Measurements from ENCODE around the gene FEM1B.

Gene FEM1B

GRCh38 chr15:68336516-68336915, 59.0 kb downstream of the FEM1B start:
- Histone ChIP-seq H3K9ac (ENCODE audit: low read depth, low read length) (no peak overlapping the region), H3K36me3 (ENCODE audit: control insufficient read depth, insufficient read depth, low read length) (no peaks in the 10 kb centered on the region), H3K9me3 (ENCODE audit: control insufficient read depth, insufficient read depth, low read length) (no peaks in the 10 kb centered on the region), H3K4me1 (ENCODE audit: control insufficient read depth, insufficient read depth, low read length) (no peaks in the 10 kb centered on the region), H3K27me3 (ENCODE audit: control insufficient read depth, insufficient read depth, low read length) (peaks cover under 1% of the 10 kb centered on the region), H3K4me3 (ENCODE audit: low read depth, low read length) (no peak overlapping the region)

DNA sequence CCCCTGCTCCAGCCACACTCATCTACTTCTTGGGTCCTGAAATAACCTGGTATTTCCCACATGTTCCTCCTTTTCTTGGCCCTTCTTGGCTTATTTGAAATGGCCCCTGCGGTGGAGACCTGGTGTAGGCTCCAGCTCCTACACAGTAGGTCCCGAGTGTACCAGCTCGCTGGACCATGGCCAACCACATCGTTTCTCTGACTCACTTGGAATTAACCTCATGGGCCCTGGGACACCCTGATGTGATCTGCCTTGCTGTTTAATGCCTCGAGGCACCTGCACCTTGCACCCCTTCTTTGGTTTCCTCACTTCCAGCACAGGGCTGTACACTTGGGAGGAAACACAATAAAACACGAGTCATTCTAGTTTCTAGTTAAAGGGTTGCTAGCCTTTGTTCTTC, 60.3 kb downstream of the FEM1B start:
- Histone ChIP-seq H3K36me3 (ENCODE audit: control insufficient read depth, insufficient read depth, low read length) (no peaks in the 10 kb centered on the region), H3K4me3 (ENCODE audit: low read depth, low read length) (no peak overlapping the region), H3K4me1 (ENCODE audit: control insufficient read depth, insufficient read depth, low read length) (no peaks in the 10 kb centered on the region)

GRCh38 chr15:68339481-68339880, 61.9 kb downstream of the FEM1B start:
- Histone ChIP-seq H3K27me3 (ENCODE audit: control insufficient read depth, insufficient read depth, low read length) (no peaks in the 10 kb centered on the region), H3K36me3 (ENCODE audit: control insufficient read depth, insufficient read depth, low read length) (no peaks in the 10 kb centered on the region), H3K4me1 (ENCODE audit: control insufficient read depth, insufficient read depth, low read length) (no peaks in the 10 kb centered on the region), H3K9me3 (ENCODE audit: control insufficient read depth, insufficient read depth, low read length) (no peaks in the 10 kb centered on the region), H3K4me3 (ENCODE audit: low read depth, low read length) (no peak overlapping the region), H3K9ac (ENCODE audit: low read depth, low read length) (no peak overlapping the region)

More for the DNA sequence above, 60.3 kb downstream of the FEM1B start:
- Histone ChIP-seq H3K9ac (ENCODE audit: low read depth, low read length) (no peak overlapping the region), H3K9me3 (ENCODE audit: control insufficient read depth, insufficient read depth, low read length) (no peaks in the 10 kb centered on the region), H3K27me3 (ENCODE audit: control insufficient read depth, insufficient read depth, low read length) (no peaks in the 10 kb centered on the region)

- no peaks in the 10 kb centered on the region for H3K9me3 ChIP-seq (ENCODE audit: control insufficient read depth, insufficient read depth, low read length)
- no peaks in the 10 kb centered on the region for H3K27me3 ChIP-seq (ENCODE audit: control insufficient read depth, insufficient read depth, low read length)
- no peaks in the 10 kb centered on the region for H3K36me3 ChIP-seq (ENCODE audit: control insufficient read depth, insufficient read depth, low read length)
- no peak overlapping the region for H3K9ac ChIP-seq (ENCODE audit: low read depth, low read length)
- no peak overlapping the region for H3K4me3 ChIP-seq (ENCODE audit: low read depth, low read length)
- no peaks in the 10 kb centered on the region for H3K4me1 ChIP-seq (ENCODE audit: control insufficient read depth, insufficient read depth, low read length)
Measured at GRCh38 chr15:68340726-68341671, 63.5 kb downstream of the FEM1B start.

- Histone ChIP-seq H3K36me3 (ENCODE audit: control insufficient read depth, insufficient read depth, low read length) (no peaks in the 10 kb centered on the region), H3K4me1 (ENCODE audit: control insufficient read depth, insufficient read depth, low read length) (no peaks in the 10 kb centered on the region)
Measured at GRCh38 chr15:68341760-68342725, 64.5 kb downstream of the FEM1B start.

GRCh38 chr15:68343579-68344225, 66.2 kb downstream of the FEM1B start:
- no peaks in the 10 kb centered on the region for H3K36me3 ChIP-seq (ENCODE audit: control insufficient read depth, insufficient read depth, low read length)
- no peaks in the 10 kb centered on the region for H3K9me3 ChIP-seq (ENCODE audit: control insufficient read depth, insufficient read depth, low read length)
- H3K4me3 ChIP-seq (ENCODE audit: low read depth, low read length): no peak overlapping the region
- H3K9ac ChIP-seq (ENCODE audit: low read depth, low read length): no peak overlapping the region
- no peaks in the 10 kb centered on the region for H3K27me3 ChIP-seq (ENCODE audit: control insufficient read depth, insufficient read depth, low read length)
- no peaks in the 10 kb centered on the region for H3K4me1 ChIP-seq (ENCODE audit: control insufficient read depth, insufficient read depth, low read length)

More at GRCh38 chr15:68341760-68342725, 64.5 kb downstream of the FEM1B start:
- Histone ChIP-seq H3K4me3 (ENCODE audit: low read depth, low read length) (no peak overlapping the region), H3K9me3 (ENCODE audit: control insufficient read depth, insufficient read depth, low read length) (no peaks in the 10 kb centered on the region), H3K9ac (ENCODE audit: low read depth, low read length) (no peak overlapping the region), H3K27me3 (ENCODE audit: control insufficient read depth, insufficient read depth, low read length) (no peaks in the 10 kb centered on the region)

DNA sequence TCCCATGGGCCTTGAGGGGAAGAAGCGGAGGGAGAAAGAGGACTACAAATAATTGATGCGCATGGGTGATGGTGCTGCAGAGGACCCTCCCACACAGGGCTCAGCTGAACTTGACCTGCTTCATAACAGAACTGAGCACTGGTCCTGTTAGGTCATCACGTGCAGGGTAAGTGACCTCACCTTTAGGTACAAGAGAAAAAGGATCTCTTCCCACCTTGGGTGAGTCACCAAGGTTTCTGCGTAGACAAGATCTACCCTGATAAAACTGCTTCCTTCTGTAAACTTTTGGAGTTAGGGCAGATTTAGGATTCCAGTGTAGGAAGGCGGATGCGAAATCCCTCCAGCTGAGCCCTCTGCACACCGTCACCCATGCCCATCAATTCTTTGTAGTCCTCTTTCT, 67.1 kb downstream of the FEM1B start:
- no peaks in the 10 kb centered on the region for H3K4me1 ChIP-seq (ENCODE audit: control insufficient read depth, insufficient read depth, low read length)
- no peaks in the 10 kb centered on the region for H3K36me3 ChIP-seq (ENCODE audit: control insufficient read depth, insufficient read depth, low read length)

More for the DNA sequence above, 67.1 kb downstream of the FEM1B start:
- H3K4me3 ChIP-seq (ENCODE audit: low read depth, low read length): no peak overlapping the region
- H3K9me3 ChIP-seq (ENCODE audit: control insufficient read depth, insufficient read depth, low read length): no peaks in the 10 kb centered on the region
- no peak overlapping the region for H3K9ac ChIP-seq (ENCODE audit: low read depth, low read length)
- H3K27me3 ChIP-seq (ENCODE audit: control insufficient read depth, insufficient read depth, low read length): no peaks in the 10 kb centered on the region

All from iPS-15b (cell line).